ENCODE data around the gene TRIM52.
"Not testable (repeated sequence)": the region's sequence is repeated elsewhere in the genome, so short reads cannot be mapped to it uniquely, and the experiment has no call there.

DNA sequence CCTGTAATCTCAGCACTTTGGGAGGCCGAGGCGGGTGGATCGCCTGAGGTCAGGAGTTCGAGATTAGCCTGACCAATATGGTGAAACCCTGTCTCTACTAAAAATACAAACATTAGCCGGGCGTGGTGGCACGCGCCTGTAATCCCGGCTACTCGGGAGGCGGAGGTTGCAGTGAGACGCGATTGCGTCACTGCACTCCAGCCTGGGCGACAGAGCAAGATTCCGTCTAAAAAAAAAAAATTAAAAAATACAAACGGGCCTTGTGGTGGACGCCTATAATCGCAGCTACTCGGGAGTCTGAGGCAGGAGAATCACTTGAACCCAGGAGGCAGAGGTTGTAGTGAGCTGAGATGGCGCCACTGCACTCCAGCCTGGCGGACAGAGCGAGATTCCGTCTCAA lies 51.9 kb downstream of the TRIM52 start:
- TF ChIP-seq, protein P1, sequence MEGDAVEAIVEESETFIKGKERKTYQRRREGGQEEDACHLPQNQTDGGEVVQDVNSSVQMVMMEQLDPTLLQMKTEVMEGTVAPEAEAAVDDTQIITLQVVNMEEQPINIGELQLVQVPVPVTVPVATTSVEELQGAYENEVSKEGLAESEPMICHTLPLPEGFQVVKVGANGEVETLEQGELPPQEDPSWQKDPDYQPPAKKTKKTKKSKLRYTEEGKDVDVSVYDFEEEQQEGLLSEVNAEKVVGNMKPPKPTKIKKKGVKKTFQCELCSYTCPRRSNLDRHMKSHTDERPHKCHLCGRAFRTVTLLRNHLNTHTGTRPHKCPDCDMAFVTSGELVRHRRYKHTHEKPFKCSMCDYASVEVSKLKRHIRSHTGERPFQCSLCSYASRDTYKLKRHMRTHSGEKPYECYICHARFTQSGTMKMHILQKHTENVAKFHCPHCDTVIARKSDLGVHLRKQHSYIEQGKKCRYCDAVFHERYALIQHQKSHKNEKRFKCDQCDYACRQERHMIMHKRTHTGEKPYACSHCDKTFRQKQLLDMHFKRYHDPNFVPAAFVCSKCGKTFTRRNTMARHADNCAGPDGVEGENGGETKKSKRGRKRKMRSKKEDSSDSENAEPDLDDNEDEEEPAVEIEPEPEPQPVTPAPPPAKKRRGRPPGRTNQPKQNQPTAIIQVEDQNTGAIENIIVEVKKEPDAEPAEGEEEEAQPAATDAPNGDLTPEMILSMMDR (IDR thresholded peaks at IDR 0.05; ENCODE audit: low read depth, low read length): not testable (repeated sequence)
- TF ChIP-seq EZH2phosphoT487 (IDR thresholded peaks at IDR 0.05; ENCODE audit: low read depth): not testable (repeated sequence)
